Upper lobe of left lung (tissue), 6 donors: ENCODE results near the gene ATOH8. TPM values are rescaled to one million over a fixed set of nuclear protein-coding genes. Genes with fewer than 3 reads are reported as not detected.

Experiments used
- ATAC-seq, 2 donors: fragments of 200-7000 bp; cut with Tn5 transposase; one replicate each; pipeline ENCODE4 v1.9.1; 2022; ENCODE audit warnings: mild to moderate bottlenecking in 2 of 2, moderate library complexity in 2 of 2; ENCODE audit not compliant: low FRiP score in 2 of 2
- DNase-seq, 2 donors: peaks; one replicate each; pipeline ENCODE4 v3.0.0-alpha.2; 2019 to 2020
- H3K27ac ChIP-seq, 4 donors: fragments of 200-600 bp; sonication (generic); one replicate each; pipeline ENCODE4 v1.5.1; 2016 to 2019
- H3K27me3 ChIP-seq, 4 donors: fragments of 200-600 bp; sonication (generic); one replicate each; pipeline ENCODE4 v1.5.1; 2017 to 2019
- H3K36me3 ChIP-seq, 4 donors: fragments of 200-600 bp; sonication (generic); one replicate each; pipeline ENCODE4 v1.5.1; 2016 to 2019
- H3K4me1 ChIP-seq, 4 donors: fragments of 200-600 bp; sonication (generic); one replicate each; pipeline ENCODE4 v1.5.1; 2018 to 2019
- H3K4me3 ChIP-seq, 4 donors: fragments of 200-600 bp; sonication (generic); one replicate each; pipeline ENCODE4 v1.5.1; 2017 to 2019; ENCODE audit warnings: mild to moderate bottlenecking in 2 of 4, moderate library complexity in 1 of 4
- H3K9me3 ChIP-seq, 4 donors: fragments of 200-600 bp; sonication (generic); one replicate each; pipeline ENCODE4 v1.5.1; 2018 to 2019
- CTCF ChIP-seq, 6 experiments: fragments of 450-650 bp in 4 of 6; fragments of 200-600 bp in 2 of 6; sonication (generic) in 2 of 6; IDR thresholded peaks; one replicate each; pipeline ENCODE4 v1.5.1; 2016 to 2019; ENCODE audit warnings: antibody characterized with exemption in 6 of 6
- EP300 ChIP-seq, 4 donors: sonication (generic); formaldehyde crosslinking; IDR thresholded peaks; one replicate each; pipeline ENCODE4 v1.5.1; 2017; ENCODE audit warnings: antibody characterized with exemption in 4 of 4, control low read depth in 2 of 4
- POLR2A ChIP-seq, 4 donors: fragments of 450-650 bp; IDR thresholded peaks; one replicate each; pipeline ENCODE4 v1.5.1; 2016 to 2017; ENCODE audit warnings: antibody characterized with exemption in 4 of 4, mild to moderate bottlenecking in 2 of 4
- POLR2AphosphoS5 ChIP-seq, 2 donors: sonication (generic); formaldehyde crosslinking; IDR thresholded peaks; one replicate each; pipeline ENCODE4 v1.5.1; 2017; ENCODE audit warnings: antibody characterized with exemption in 2 of 2
- WGBS, 2 donors: methylation state at CpG; one replicate each; pipeline ENCODE4 v1.1.5; 2017 to 2018; 5-methylcytosine and 5-hydroxymethylcytosine counted together
- total RNA-seq, 6 donors: library from RNA; depleted of rRNA in 4 of 6; stranded (reverse); fragments of >200 nt in 4 of 6; gene quantifications; one replicate each; pipeline versions ENCODE4 v1.1.0 to v1.2.1, GENCODE V29; 2016 to 2021
- donor health status: DM: no; HTN: no; CAD: no; lungs with moderate emphysema.
- donor health status: DM: no; HTN: yes; CAD: no; lungs with severe emphysema.

The ATOH8 gene
- total RNA-seq, 6 donors from 2014 or later, result 60.2 to 121 (median 85.1) TPM

GRCh38 chr2:85706063-85706462 lies 47.7 kb upstream of the ATOH8 start:
- DNase-seq, result no peak
- no peak for ATAC-seq
- no peak overlapping the region for H3K4me3 ChIP-seq
- H3K27ac ChIP-seq, result peak overlapping the region; percentile 94 to 98 (median 96)
- H3K9me3 ChIP-seq, result no peaks in the 10 kb centered on the region
- WGBS, 2 donors, result 63 to 77% methylated on average over 6 of the region's 6 CpGs
- no peaks in the 10 kb centered on the region for H3K27me3 ChIP-seq
- H3K4me1 ChIP-seq, result peaks cover 71 to 84% (median 78%) of the 10 kb centered on the region in 4 donors
- H3K36me3 ChIP-seq, result no peaks in the 10 kb centered on the region
- peak in 1 of 4 donors; percentile 30 for TF ChIP-seq POLR2A (IDR thresholded peaks at IDR 0.05)
- TF ChIP-seq CTCF (IDR thresholded peaks at IDR 0.05), result no peak

- no peaks in the 10 kb centered on the region for H3K9me3 ChIP-seq
- H3K27ac ChIP-seq, result peak overlapping the region; percentile 94 to 98 (median 96)
- H3K27me3 ChIP-seq, result no peaks in the 10 kb centered on the region
- peak in 1 of 2 donors; percentile 78 for DNase-seq
- ATAC-seq, result peak in 1 of 2 donors; percentile 48
- WGBS, 2 donors, result 53 to 59% methylated on average over 6 to 10 of the region's 10 CpGs
- H3K4me3 ChIP-seq, result no peak overlapping the region
- H3K36me3 ChIP-seq, result no peaks in the 10 kb centered on the region
- TF ChIP-seq POLR2A (IDR thresholded peaks at IDR 0.05) (peak in 1 of 4 donors; percentile 20), CTCF (IDR thresholded peaks at IDR 0.05) (no peak), POLR2AphosphoS5 (IDR thresholded peaks at IDR 0.05) (peak; percentile 38 to 55), EP300 (IDR thresholded peaks at IDR 0.05) (peak in 3 of 4 donors; percentile 21 to 60 (median 39))
- peaks cover 71 to 87% (median 83%) of the 10 kb centered on the region in 4 donors for H3K4me1 ChIP-seq
These were observed 47.0 kb upstream of the ATOH8 start for GRCh38 chr2:85706599-85707296.

- WGBS, 2 donors, result 1% methylated on average over 10 of the region's 10 CpGs
- DNase-seq, result peak in 1 of 2 donors; percentile 81
- peak overlapping the region; percentile 94 to 98 (median 96) for H3K27ac ChIP-seq
- H3K27me3 ChIP-seq, result no peaks in the 10 kb centered on the region
- H3K4me1 ChIP-seq, result peaks cover 72 to 90% (median 84%) of the 10 kb centered on the region in 4 donors
- peak; percentile 64 to 70 for ATAC-seq
- no peaks in the 10 kb centered on the region for H3K9me3 ChIP-seq
- peak; percentile 75 to 96 (median 92) for TF ChIP-seq CTCF (IDR thresholded peaks at IDR 0.05)
- TF ChIP-seq POLR2A (IDR thresholded peaks at IDR 0.05), result no peak
- TF ChIP-seq EP300 (IDR thresholded peaks at IDR 0.05), result peak in 2 of 4 donors; percentile 28 to 82
- peak in 1 of 2 donors; percentile 79 for TF ChIP-seq POLR2AphosphoS5 (IDR thresholded peaks at IDR 0.05)
- no peaks in the 10 kb centered on the region for H3K36me3 ChIP-seq
- no peak overlapping the region for H3K4me3 ChIP-seq
These were observed 46.5 kb upstream of the ATOH8 start for GRCh38 chr2:85707304-85707703.

- Histone ChIP-seq H3K4me1 (peaks cover 83 to 96% (median 90%) of the 10 kb centered on the region in 4 donors), H3K27ac (peak overlapping the region; percentile 94 to 98 (median 96)), H3K36me3 (no peaks in the 10 kb centered on the region), H3K4me3 (no peak overlapping the region), H3K9me3 (no peaks in the 10 kb centered on the region), H3K27me3 (no peaks in the 10 kb centered on the region)
- 35 to 50% methylated on average over 1 of the region's 1 CpG for WGBS, 2 donors
- ATAC-seq (peak in 1 of 2 donors; percentile 2), DNase-seq (peak in 1 of 2 donors; percentile 58)
- TF ChIP-seq CTCF (IDR thresholded peaks at IDR 0.05) (peak in 1 of 6 experiments; percentile 20), POLR2A (IDR thresholded peaks at IDR 0.05) (peak in 1 of 4 donors; percentile 17), EP300 (IDR thresholded peaks at IDR 0.05) (peak; percentile 99 to 100 (median 100)), POLR2AphosphoS5 (IDR thresholded peaks at IDR 0.05) (peak; percentile 95 to 99)
These were observed 45.1 kb upstream of the ATOH8 start for GRCh38 chr2:85708641-85709040.
